Measurements from ENCODE around the gene PSD2.
"Not testable (repeated sequence)": the region's sequence is repeated elsewhere in the genome, so short reads cannot be mapped to it uniquely, and the experiment has no call there.

Gene PSD2

DNA sequence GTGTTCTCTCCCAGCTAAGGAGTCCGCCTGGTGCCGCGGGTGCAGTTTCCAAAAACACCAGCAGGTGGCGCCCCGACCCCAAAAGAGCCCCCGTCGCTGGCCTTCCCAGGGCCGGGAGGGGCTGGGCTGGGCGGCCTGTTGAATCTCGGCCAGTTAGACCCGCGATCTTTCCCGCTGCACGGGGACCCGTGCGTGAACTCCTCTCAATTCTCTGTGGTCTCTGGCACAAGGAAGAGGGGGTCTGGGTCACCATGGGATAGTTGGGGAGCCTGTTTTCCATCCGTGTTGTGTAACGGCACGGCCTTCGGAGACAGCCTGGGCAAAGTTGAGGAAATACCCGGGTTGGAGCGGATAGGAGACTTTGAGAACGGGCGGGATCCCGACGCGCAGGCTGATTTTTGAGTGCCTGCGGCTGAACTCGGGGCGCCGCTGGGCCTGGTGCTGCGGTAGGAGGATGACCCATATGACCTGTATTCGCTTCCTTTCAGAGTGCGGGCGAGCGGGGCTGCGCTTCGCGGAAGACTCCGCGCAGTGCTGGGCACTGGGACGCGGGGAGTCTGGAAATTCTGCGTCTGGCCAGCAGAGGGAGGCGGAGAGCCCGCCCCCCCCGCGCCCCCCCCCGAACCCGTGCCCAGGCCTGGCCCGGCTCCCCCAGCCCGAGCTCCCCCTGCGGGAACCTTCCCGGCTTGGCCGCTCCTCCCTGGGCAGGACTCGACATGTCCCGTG, 7.9 kb upstream of the PSD2 start:
- FAIRE-seq: no peak
- DNase-seq (ENCODE audit: insufficient read length, low spot score): peak; percentile 98
- TF ChIP-seq POU2F2 (IDR thresholded peaks at IDR 0.05; ENCODE audit: low read depth, low read length) (no peak), TAF1 (IDR thresholded peaks at IDR 0.05; ENCODE audit: low read depth, low read length) (no peak), PAX5 (IDR thresholded peaks at IDR 0.05; ENCODE audit: insufficient read depth, low read length, severe bottlenecking) (no peak)

DNA sequence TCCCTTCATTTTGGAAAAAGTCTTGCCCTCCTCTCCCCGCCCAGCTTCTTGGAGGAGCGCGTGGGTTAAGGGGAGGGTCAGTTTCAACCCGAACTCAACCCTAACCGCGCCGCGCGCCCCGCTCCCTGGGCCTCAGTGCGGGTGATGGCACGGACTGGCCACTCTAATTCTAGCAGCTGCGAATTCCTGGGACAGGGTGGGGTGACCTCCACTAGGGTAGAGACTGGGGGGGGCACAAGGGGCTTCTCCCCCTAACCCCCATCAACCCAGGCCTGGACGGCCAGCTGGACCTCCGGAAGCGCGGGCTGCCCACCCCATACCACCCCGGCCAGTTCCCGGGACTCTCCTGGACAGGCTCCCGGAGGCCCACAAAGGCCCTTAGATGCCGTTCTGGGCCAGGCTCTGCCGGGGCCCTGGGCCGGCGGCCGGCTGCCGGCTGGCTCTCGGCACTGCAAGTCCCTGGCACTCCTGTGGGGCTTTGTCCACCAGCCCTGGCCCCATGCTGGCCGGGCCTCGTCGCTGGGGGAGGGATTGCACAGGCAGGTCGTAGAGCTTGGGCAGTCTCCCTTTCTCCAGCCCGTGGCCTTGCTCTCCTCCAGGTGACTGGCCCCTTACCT, 7.2 kb upstream of the PSD2 start:
- FAIRE-seq (no peak), DNase-seq (ENCODE audit: insufficient read length, low spot score) (no peak)
- no peak for TF ChIP-seq PAX5 (IDR thresholded peaks at IDR 0.05; ENCODE audit: insufficient read depth, low read length, severe bottlenecking)
- no peak for TF ChIP-seq POLR2AphosphoS5 (IDR thresholded peaks at IDR 0.05; ENCODE audit: low read depth, low read length)
- no peak for TF ChIP-seq SPI1 (IDR thresholded peaks at IDR 0.05; ENCODE audit: low read depth, low read length)
- no peak for TF ChIP-seq TAF1 (IDR thresholded peaks at IDR 0.05; ENCODE audit: low read depth, low read length)
- no peak for TF ChIP-seq POLR2A (IDR thresholded peaks at IDR 0.05; ENCODE audit: low read depth, low read length)
- TF ChIP-seq POU2F2 (IDR thresholded peaks at IDR 0.05; ENCODE audit: low read depth, low read length): no peak

- no peak for DNase-seq (ENCODE audit: insufficient read length, low spot score)
- TF ChIP-seq POLR2AphosphoS5 (IDR thresholded peaks at IDR 0.05; ENCODE audit: low read depth, low read length) (no peak), TAF1 (IDR thresholded peaks at IDR 0.05; ENCODE audit: low read depth, low read length) (no peak), POLR2A (IDR thresholded peaks at IDR 0.05; ENCODE audit: low read depth, low read length) (no peak), POU2F2 (IDR thresholded peaks at IDR 0.05; ENCODE audit: low read depth, low read length) (no peak), SPI1 (IDR thresholded peaks at IDR 0.05; ENCODE audit: low read depth, low read length) (no peak), PAX5 (IDR thresholded peaks at IDR 0.05; ENCODE audit: insufficient read depth, low read length, severe bottlenecking) (no peak)
- no peak for FAIRE-seq
Observed at GRCh38 chr5:139789116-139789844, 6.3 kb upstream of the PSD2 start.

GRCh38 chr5:139789845-139790189, 5.8 kb upstream of the PSD2 start:
- FAIRE-seq (no peak), DNase-seq (ENCODE audit: insufficient read length, low spot score) (no peak)
- TF ChIP-seq POLR2A (IDR thresholded peaks at IDR 0.05; ENCODE audit: low read depth, low read length) (no peak), TAF1 (IDR thresholded peaks at IDR 0.05; ENCODE audit: low read depth, low read length) (no peak), SPI1 (IDR thresholded peaks at IDR 0.05; ENCODE audit: low read depth, low read length) (no peak)

GRCh38 chr5:139792218-139792617, 3.4 kb upstream of the PSD2 start:
- TF ChIP-seq POU2F2 (IDR thresholded peaks at IDR 0.05; ENCODE audit: low read depth, low read length) (no peak), SPI1 (IDR thresholded peaks at IDR 0.05; ENCODE audit: low read depth, low read length) (no peak), PAX5 (IDR thresholded peaks at IDR 0.05; ENCODE audit: insufficient read depth, low read length, severe bottlenecking) (no peak), POLR2AphosphoS5 (IDR thresholded peaks at IDR 0.05; ENCODE audit: low read depth, low read length) (no peak), TAF1 (IDR thresholded peaks at IDR 0.05; ENCODE audit: low read depth, low read length) (no peak), POLR2A (IDR thresholded peaks at IDR 0.05; ENCODE audit: low read depth, low read length) (no peak)
- DNase-seq (ENCODE audit: insufficient read length, low spot score) (no peak), FAIRE-seq (no peak)

DNA sequence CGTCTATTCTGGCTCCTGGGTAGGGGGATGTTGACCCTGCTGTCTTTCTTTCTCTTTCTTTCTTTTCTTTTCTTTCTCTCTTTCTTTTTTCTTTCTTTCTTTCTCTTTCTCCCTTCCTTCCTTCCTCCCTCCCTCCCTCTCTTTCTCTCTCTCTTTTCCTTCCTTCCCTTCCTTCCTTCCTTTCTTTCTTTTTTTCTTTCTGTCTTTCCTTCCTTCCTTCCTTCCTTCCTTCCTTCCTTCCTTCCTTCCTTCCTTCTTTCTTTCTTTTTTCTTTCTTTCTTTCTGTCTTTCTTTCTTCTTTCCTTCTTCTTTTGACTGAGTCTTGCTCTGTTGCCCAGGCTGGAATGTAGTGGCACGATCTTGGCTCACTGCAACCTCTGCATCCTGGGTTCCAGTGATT, 3.0 kb upstream of the PSD2 start:
- FAIRE-seq; DNase-seq (ENCODE audit: insufficient read length, low spot score): not testable (repeated sequence)

- DNase-seq (ENCODE audit: insufficient read length, low spot score): no peak
- TF ChIP-seq POU2F2 (IDR thresholded peaks at IDR 0.05; ENCODE audit: low read depth, low read length): no peak
- no peak for TF ChIP-seq SPI1 (IDR thresholded peaks at IDR 0.05; ENCODE audit: low read depth, low read length)
- no peak for TF ChIP-seq POLR2A (IDR thresholded peaks at IDR 0.05; ENCODE audit: low read depth, low read length)
- no peak for TF ChIP-seq TAF1 (IDR thresholded peaks at IDR 0.05; ENCODE audit: low read depth, low read length)
- TF ChIP-seq PAX5 (IDR thresholded peaks at IDR 0.05; ENCODE audit: insufficient read depth, low read length, severe bottlenecking): no peak
- TF ChIP-seq POLR2AphosphoS5 (IDR thresholded peaks at IDR 0.05; ENCODE audit: low read depth, low read length): no peak
Observed at GRCh38 chr5:139794067-139794846, 1.4 kb upstream of the PSD2 start.

DNA sequence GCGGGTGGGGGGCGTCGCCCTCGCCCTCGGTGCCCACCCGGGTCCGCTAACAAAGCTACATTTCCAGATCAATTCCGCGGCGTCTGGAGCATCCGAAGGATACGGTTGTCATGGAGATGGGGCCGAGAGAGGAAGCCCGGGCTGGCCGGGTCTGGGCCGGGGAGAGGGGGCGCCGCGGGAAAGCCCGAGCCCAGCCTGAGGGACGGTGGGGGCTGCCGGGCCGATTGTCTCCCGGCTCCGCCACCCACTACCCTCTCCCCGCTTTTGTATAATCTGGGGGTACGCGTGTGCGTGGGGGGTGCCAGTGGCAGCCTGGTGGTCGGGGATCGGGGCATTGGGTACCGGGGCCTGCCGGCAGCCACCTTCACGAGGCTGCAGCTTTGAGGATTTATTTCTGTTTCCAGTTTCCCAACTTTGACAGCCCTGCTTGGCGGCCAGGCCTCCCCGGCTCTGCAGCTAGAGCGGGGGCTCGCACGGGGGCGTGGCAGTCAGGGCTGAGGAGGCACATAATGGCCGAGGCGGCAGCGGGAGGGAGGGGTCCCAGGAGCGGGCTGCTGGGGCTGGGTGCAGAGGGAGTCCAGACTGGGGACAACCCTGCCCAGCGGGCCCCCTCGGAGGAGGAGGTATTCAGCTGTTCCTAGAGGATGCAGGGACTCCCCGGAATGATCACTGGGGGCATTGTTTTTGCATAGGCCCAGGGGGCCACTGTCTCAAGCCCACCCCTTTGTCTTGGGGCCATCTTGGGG, 626 bp downstream of the PSD2 start:
- DNase-seq (ENCODE audit: insufficient read length, low spot score) (no peak), FAIRE-seq (no peak)
- TF ChIP-seq PAX5 (IDR thresholded peaks at IDR 0.05; ENCODE audit: insufficient read depth, low read length, severe bottlenecking) (no peak), POU2F2 (IDR thresholded peaks at IDR 0.05; ENCODE audit: low read depth, low read length) (no peak), POLR2A (IDR thresholded peaks at IDR 0.05; ENCODE audit: low read depth, low read length) (no peak), TAF1 (IDR thresholded peaks at IDR 0.05; ENCODE audit: low read depth, low read length) (no peak), SPI1 (IDR thresholded peaks at IDR 0.05; ENCODE audit: low read depth, low read length) (no peak), POLR2AphosphoS5 (IDR thresholded peaks at IDR 0.05; ENCODE audit: low read depth, low read length) (no peak)

More at GRCh38 chr5:139794067-139794846, 1.4 kb upstream of the PSD2 start:
- peak; percentile 28 for FAIRE-seq

GRCh38 chr5:139797335-139797734, 1.7 kb downstream of the PSD2 start:
- no peak for DNase-seq (ENCODE audit: insufficient read length, low spot score)
- no peak for TF ChIP-seq POU2F2 (IDR thresholded peaks at IDR 0.05; ENCODE audit: low read depth, low read length)
- TF ChIP-seq TAF1 (IDR thresholded peaks at IDR 0.05; ENCODE audit: low read depth, low read length): no peak
- TF ChIP-seq PAX5 (IDR thresholded peaks at IDR 0.05; ENCODE audit: insufficient read depth, low read length, severe bottlenecking): no peak
- no peak for TF ChIP-seq POLR2AphosphoS5 (IDR thresholded peaks at IDR 0.05; ENCODE audit: low read depth, low read length)
- no peak for TF ChIP-seq SPI1 (IDR thresholded peaks at IDR 0.05; ENCODE audit: low read depth, low read length)
- no peak for TF ChIP-seq POLR2A (IDR thresholded peaks at IDR 0.05; ENCODE audit: low read depth, low read length)
- no peak for FAIRE-seq
